GM18951 (cell line): Measurements from ENCODE around the gene METTL21C.

Experiments
- POLR2A ChIP-seq: IDR thresholded peaks from 4 replicates; pipeline ENCODE4 v1.6.1; 2011; ENCODE audit warnings: mild to moderate bottlenecking; ENCODE audit not compliant: insufficient read length, insufficient read depth; ENCODE audit errors: extremely low read depth
- in situ Hi-C: fragments of 300-500 bp; cut with MboI; formaldehyde crosslinking; loops from one replicate; pipeline ENCODE4 v1.12.0; 2022; ENCODE audit warnings: low sequenced_read_pairs, mixed read lengths, inconsistent platforms; ENCODE audit not compliant: unreplicated experiment

Gene METTL21C

DNA sequence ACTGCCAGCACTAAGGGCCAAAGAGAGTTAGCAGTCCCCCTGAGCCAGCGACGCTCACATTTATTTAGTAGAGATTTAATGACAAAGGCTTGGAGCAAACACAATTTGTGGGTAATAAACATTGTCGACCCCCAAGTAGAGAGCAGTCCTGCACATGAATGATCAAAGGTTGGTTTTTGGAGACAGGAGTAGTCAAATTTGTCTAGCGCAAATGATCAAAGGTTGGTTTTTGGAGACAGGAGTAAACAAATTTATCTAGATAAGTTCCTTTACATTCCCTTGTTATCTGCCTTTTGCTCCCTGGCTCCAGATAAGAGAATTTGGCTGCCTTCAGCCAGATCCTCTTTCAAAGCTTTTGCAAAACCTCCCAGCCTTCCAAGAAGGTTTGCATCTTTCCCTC, 26.9 kb downstream of the METTL21C start:
- no peak for TF ChIP-seq POLR2A
- in situ Hi-C loops = no loop called here

DNA sequence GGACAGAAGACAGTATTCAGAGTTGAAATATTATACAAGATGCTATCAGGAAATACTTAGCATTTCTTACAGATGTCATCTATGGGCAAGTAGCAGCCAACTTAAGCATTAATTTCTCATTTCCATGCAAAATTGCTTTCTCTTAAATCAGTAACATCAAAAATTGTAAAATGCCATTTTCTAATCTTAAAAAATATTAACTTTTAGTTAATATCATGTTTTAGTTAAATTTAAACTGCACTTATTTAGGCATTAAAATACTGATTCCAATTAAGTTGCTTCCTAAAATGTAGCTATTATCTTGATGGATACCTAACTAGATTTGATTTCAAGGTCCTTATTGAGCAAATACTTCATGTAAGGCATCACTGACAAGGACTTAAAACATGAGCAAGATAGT, 27.8 kb downstream of the METTL21C start:
- TF ChIP-seq POLR2A = no peak
- in situ Hi-C loops = no loop called here

DNA sequence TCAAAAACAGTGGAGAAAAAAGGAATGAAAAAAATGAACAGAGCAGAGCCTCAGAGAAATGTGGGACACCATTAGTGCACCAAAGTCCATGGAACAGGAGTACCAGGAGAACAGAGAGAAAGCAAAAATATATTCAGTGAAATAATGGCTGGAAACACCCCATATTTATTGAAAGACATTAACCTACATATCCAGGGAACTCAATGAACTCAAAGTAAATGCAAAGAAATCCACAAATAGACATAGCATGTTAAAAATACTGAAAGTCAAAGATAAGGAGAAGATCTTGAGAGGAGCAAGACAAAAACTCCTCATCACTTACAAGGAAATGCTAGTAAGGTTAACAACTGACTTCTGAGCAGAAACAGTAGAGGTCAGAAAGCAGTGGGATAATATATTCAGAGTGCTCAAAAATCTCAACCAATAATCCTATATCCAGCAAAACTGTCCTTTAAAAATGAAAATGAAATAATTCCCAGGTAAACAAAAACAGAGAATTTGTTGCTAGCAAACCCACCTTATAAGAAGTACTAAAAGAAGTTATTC, 35.6 kb downstream of the METTL21C start:
- in situ Hi-C loops = no loop called here

DNA sequence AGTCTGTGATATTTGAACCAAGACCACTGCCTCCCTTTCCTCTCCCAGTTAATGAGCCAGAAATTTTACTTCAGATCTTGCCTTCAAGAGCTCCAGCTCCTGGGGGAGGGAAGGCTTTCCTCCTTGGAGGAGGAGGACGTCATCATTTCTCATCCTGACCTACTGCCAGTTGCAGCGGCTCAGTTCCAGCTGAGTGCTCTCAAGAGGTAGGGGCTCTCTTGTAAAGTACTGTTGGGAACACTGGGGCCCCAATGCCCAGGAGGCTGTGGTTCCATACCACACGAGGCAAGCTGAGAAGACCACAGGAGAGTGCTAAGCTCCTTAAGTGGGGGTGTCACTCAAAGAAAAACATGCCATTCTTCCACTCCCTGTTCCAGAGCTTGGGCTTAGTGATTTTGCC, 36.2 kb downstream of the METTL21C start:
- in situ Hi-C loops = no loop called here
- no peak for TF ChIP-seq POLR2A

More for the DNA sequence above, 35.6 kb downstream of the METTL21C start:
- no peak for TF ChIP-seq POLR2A

DNA sequence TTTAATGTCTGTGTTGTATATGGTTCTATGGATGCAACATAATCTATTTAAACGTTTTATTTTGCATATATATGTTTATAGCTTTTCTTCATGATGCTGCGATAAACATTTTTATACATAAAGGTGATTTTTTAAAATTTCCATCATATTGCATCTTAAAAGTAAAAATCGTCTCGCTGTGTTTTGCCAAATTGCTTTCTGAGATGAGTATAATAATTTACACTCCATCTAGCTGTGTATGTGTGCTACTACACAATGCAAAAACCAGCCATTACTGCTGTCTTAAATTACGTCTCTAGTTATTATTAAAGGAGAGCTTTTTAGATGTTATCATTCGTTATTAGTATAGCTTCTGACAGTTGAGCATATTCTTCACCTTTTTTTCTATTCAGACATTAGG, 37.2 kb downstream of the METTL21C start:
- in situ Hi-C loops = no loop called here
- no peak for TF ChIP-seq POLR2A

DNA sequence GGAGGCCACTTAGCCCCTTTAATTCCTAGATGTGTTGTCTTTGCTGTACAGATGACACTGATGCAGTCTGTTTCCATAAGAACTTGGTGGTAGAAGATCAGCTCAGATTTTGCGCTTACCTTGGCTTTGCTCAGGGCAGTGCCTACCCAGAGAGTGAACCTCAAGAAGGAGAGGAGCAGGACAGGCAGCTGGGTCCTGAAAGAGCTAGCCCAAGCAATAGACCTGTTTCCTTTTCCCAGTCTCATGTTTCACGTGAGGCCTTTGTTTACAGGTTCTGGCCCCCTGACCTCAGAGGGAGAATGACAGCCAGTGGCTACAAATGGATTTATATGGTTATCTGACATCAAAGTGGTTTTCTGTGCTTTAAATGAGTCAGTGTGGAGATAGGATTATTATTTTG, 40.1 kb downstream of the METTL21C start:
- in situ Hi-C loops = no loop called here

DNA sequence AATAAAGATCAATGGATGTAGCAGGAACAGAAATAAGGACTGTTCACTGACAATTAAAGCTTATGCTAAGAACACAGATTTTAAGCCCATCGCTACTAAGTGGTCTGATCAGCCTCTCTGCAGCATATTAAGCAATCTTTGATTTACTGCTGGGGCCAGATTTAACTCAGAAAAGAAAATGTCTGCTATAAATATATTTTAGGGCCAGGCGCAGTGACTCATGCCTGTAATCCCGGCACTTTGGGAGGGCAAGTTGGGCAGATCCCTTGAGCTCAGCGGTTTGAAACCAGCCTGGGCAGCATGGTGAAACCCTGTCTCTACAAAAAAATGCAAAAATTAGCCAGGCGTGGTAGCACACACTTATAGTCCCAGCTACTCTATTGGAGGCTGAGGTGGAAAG, 43.0 kb downstream of the METTL21C start:
- no peak for TF ChIP-seq POLR2A
- in situ Hi-C loops = no loop called here

More for the DNA sequence above, 40.1 kb downstream of the METTL21C start:
- no peak for TF ChIP-seq POLR2A

DNA sequence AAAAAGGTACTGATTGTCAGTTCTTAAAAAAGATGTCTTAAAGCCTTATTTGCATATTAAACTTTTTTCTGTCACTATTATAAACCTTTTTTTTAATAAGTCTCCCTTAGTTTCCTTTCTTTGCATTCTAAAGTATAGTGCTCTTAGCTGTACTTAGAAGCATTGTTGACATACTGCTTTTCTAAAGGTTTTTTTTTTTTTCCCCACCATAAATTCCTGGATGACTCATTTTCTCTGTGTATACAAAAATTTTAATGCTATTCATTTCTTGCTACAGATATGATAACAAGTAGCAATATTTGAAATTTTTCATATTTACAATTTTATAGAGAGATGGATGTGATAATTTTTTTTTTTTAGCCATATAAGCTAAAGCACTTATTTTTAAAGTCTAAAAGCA, 43.5 kb downstream of the METTL21C start:
- in situ Hi-C loops = no loop called here
- TF ChIP-seq POLR2A = no peak

DNA sequence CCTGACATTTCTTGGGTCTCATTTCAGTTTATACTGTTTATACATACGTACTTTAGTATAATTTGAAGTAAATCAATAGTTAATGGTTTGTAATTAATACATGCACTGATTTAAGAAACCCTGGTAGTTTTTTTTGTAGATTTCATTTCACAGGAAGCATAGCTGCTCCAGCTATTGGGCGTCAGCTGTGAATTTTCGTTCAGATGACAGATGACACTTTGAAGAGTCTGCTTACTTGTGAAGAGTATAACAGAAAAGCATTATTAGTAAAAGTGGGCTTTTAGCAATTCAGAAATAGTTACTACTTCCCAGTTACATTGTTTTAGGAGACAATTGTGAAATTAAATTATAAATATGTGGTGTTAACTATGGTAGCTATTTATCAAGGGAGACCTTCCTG, 44.4 kb downstream of the METTL21C start:
- TF ChIP-seq POLR2A = no peak

DNA sequence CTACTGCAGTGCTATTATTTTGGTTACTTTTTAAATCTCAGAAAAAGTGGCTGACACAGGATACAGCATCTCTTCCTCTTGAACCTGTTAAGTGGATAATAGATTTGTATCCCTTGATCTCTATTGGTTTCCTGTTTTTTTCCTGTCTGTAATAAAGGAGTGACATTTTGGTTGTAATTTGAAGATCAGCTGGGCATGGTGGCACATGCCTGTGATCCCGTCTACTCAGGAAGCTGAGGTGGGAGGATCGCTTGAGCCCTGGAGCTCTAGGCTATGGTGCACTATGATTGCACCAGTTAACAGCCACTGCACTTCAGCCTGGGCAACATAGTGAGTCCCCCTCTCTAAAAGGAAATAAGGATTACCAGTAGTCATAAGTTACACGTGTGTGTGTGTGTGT, 46.8 kb downstream of the METTL21C start:
- TF ChIP-seq POLR2A = no peak
- in situ Hi-C loops = no loop called here

More for the DNA sequence above, 44.4 kb downstream of the METTL21C start:
- in situ Hi-C loops = no loop called here

DNA sequence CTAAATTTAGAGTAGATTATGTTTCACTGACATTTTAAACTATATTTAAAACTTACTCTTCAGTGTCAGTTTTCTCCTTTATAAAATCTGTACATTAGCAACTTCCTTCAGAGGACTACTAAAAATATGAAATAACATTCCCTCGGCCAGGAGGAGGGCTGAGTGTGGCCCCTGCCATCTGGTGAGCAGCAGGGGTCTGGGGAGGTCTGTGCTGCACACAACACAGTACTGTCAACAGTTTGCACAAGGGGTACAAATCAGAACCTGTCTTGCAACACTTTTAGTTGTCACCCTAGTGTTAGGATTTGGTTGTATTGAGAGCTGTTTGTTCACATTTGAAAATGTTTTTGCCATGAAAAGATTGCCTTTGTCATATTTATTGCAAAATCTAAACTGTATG, 49.1 kb downstream of the METTL21C start:
- in situ Hi-C loops = no loop called here
- TF ChIP-seq POLR2A = no peak

DNA sequence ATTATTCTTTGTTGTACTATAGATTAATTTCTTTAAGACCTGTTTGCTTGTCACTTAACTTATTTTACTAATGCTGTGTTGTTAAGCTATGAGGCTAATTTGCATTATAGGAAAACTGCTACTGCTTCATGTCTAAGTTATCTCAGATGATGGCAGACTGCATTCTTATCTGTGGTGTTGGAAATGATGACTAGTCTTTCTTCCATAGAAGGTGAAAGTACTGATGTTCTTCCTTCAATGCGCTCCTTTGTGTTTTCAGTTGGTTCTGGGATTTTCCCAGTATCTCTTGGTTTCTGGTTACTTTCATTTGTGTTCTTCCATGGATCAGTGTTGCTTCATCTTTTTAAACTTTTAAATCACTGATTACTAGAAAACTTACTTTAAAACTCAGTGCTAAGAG, 51.2 kb downstream of the METTL21C start:
- in situ Hi-C loops = no loop called here
- no peak for TF ChIP-seq POLR2A

DNA sequence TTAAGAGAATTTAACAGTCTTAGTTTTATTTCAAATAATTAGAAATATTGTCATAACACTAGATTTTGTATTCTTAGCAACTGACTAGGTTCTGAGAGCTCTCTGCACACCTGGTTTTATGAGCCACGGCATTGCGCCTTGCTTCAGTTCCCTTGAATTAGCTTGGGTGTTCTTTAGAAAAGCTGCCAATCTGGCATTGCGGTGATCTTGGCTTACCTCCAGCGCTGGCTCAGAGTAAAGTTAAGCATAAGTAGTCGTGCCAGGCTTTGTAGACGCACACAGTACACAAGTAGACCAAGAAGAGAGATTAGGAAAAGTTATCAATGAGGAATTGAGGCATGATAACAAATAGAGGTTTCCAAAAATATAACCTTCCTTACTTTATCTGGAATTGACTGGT, 52.4 kb downstream of the METTL21C start:
- in situ Hi-C loops = no loop called here
- TF ChIP-seq POLR2A = no peak

DNA sequence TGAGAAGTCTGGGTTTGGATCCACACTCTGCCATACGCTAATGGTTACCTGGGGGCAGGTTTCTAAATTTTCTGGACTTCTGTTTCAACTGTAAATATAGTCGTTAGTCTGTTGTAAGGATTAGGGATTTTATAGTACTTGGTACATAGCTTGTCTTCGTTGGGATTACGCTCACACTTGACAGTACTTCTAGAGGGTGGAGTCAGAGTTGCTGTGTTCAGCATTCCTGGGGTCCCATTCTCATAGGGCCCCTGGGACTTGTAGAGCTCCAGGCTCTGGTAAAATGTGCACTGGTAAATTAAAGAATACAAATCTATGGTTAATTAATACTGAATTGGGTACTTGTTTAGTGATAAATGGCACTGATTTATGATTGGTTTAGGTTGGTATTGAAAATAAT, 52.8 kb downstream of the METTL21C start:
- no peak for TF ChIP-seq POLR2A
- in situ Hi-C loops = no loop called here

DNA sequence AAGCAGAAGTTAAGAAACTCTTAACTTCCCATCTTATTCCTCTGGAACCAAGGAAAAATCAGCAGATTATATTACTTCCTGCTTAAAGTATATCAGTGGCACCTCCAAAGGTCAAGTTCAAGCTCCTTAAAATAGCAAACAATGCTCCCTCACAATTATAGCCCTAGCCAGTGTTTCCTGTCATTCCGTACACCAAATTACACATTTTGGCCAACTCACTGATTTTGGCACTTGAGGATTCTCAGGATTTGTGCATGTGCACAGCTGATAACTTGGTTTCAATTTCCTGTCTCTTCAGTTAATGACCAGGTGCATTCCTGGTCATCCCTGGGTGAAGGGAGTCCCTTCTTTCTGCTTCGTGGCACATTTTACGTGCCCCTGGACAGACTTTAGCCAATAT, 56.1 kb downstream of the METTL21C start:
- in situ Hi-C loops = no loop called here

More for the DNA sequence above, 56.1 kb downstream of the METTL21C start:
- TF ChIP-seq POLR2A = no peak
